ENCODE results near the gene FAM107A. TPM values are rescaled to one million over a fixed set of nuclear protein-coding genes. Genes with fewer than 3 reads are reported as not detected.

Gene FAM107A
- total and polyA plus RNA-seq, 2 of the 13 experiments (the other 11 are each of a cell fraction or from before 2014, with no cell fraction given), result not detected

GRCh38 chr3:58557491-58557890 lies 19.7 kb downstream of the FAM107A start (continued):
- TF ChIP-seq ZNF281 (CRISPR knock-in tag; IDR thresholded peaks at IDR 0.05; ENCODE audit: borderline replicate concordance) (no peak), ZNF337 (CRISPR knock-in tag; IDR thresholded peaks at IDR 0.05; ENCODE audit: borderline replicate concordance, low read depth) (no peak), ZNF138 (CRISPR knock-in tag; IDR thresholded peaks at IDR 0.05; ENCODE audit: low read depth) (no peak), TCF7 (IDR thresholded peaks at IDR 0.05; ENCODE audit: low read depth) (peak; percentile 15; the same call in 1 of the 2 replicates), ZNF660 (CRISPR knock-in tag; IDR thresholded peaks at IDR 0.05; ENCODE audit: borderline replicate concordance, low read depth) (no peak), ZNF382 (CRISPR knock-in tag; IDR thresholded peaks at IDR 0.05; ENCODE audit: borderline replicate concordance) (no peak), ZNF547 (CRISPR knock-in tag; IDR thresholded peaks at IDR 0.05) (no peak), ZNF768 (CRISPR knock-in tag; IDR thresholded peaks at IDR 0.05) (no peak), ZNF207 (IDR thresholded peaks at IDR 0.05; ENCODE audit: borderline replicate concordance) (no peak), ZNF678 (CRISPR knock-in tag; IDR thresholded peaks at IDR 0.05) (no peak), JDP2 (CRISPR knock-in tag; IDR thresholded peaks at IDR 0.05; ENCODE audit: borderline replicate concordance) (no peak), ZBTB20 (CRISPR knock-in tag; IDR thresholded peaks at IDR 0.05; ENCODE audit: borderline replicate concordance, low read depth) (no peak), ZBTB33 (CRISPR knock-in tag; IDR thresholded peaks at IDR 0.05) (no peak), ZNF503 (CRISPR knock-in tag; IDR thresholded peaks at IDR 0.05) (no peak), ETV6 (CRISPR knock-in tag; conservative IDR thresholded peaks at IDR 0.05) (no peak), MTF2 (CRISPR knock-in tag; IDR thresholded peaks at IDR 0.05; ENCODE audit: borderline replicate concordance) (no peak), ZSCAN31 (CRISPR knock-in tag; IDR thresholded peaks at IDR 0.05; ENCODE audit: low read depth) (no peak), GATAD1 (CRISPR knock-in tag; IDR thresholded peaks at IDR 0.05) (no peak), GLI4 (CRISPR knock-in tag; IDR thresholded peaks at IDR 0.05; ENCODE audit: borderline replicate concordance) (no peak), ZNF615 (CRISPR knock-in tag; IDR thresholded peaks at IDR 0.05; ENCODE audit: borderline replicate concordance) (no peak)
- TF ChIP-seq, protein P1, sequence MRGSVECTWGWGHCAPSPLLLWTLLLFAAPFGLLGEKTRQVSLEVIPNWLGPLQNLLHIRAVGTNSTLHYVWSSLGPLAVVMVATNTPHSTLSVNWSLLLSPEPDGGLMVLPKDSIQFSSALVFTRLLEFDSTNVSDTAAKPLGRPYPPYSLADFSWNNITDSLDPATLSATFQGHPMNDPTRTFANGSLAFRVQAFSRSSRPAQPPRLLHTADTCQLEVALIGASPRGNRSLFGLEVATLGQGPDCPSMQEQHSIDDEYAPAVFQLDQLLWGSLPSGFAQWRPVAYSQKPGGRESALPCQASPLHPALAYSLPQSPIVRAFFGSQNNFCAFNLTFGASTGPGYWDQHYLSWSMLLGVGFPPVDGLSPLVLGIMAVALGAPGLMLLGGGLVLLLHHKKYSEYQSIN (CRISPR knock-in tag; IDR thresholded peaks at IDR 0.05; ENCODE audit: borderline replicate concordance), result no peak
- TF ChIP-seq, protein P2, sequence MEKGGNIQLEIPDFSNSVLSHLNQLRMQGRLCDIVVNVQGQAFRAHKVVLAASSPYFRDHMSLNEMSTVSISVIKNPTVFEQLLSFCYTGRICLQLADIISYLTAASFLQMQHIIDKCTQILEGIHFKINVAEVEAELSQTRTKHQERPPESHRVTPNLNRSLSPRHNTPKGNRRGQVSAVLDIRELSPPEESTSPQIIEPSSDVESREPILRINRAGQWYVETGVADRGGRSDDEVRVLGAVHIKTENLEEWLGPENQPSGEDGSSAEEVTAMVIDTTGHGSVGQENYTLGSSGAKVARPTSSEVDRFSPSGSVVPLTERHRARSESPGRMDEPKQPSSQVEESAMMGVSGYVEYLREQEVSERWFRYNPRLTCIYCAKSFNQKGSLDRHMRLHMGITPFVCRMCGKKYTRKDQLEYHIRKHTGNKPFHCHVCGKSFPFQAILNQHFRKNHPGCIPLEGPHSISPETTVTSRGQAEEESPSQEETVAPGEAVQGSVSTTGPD (CRISPR knock-in tag; IDR thresholded peaks at IDR 0.05), result no peak

Data from HepG2 (cell line).